RWPE1 (cell line): ENCODE data around the gene SLC36A1.

ENCODE experiments used
- CTCF ChIA-PET: fragments of 350-600 bp; sonication (Branson Sonifier 250); formaldehyde crosslinking; extraction: SDS; loops from one replicate; lab custom pipeline; 2021; lab: Yijun Ruan, JAX
- POLR2A ChIA-PET: fragments of 400-600 bp; formaldehyde crosslinking; extraction: SDS; loops from one replicate; lab custom pipeline; 2020; ENCODE audit warnings: antibody characterized with exemption; ENCODE audit not compliant: low non-redundant PET; lab: Yijun Ruan, JAX
- DNase-seq: peaks from one replicate; pipeline ENCODE4 v3.0.0; 2012; ENCODE audit warnings: low spot score
- H3K27ac ChIP-seq: fragments of 450-650 bp; 2 replicates; pipeline ENCODE4 v1.5.1; 2017
- TF ChIP-seq, protein P1 (sequence below): fragments of 450-650 bp; conservative IDR thresholded peaks from 2 replicates; pipeline ENCODE4 v1.5.1; 2017; ENCODE audit warnings: low read depth, mild to moderate bottlenecking

The SLC36A1 gene

DNA sequence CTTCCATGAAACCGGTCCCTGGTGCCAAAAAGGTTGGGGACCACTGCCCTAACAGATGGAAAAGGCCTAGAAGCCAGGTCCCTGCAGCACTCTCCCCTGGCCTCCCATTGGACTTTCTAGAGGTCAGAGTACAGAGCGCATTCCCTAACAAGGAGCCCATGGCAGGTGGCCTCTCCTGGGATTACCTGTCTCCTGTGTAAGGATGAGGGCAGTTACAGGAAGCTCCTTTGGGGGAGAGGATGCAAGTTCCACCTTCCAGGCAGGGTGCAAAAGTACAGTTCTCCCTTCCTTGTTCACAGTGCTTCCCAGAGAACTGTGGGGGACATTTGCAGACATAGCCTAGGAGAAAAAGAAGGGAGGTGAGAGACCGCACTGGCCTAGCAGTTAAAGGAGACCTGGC lies 62.4 kb downstream of the SLC36A1 start:
- no peak for DNase-seq
- ChIA-PET POLR2A (no interaction called here), CTCF (interaction anchor here (0.8 to 1.3 kb wide), 2 partner anchors 13 to 110 kb away, joined by 3 to 5 read pairs; no protein-coding TSS in a partner anchor)
- TF ChIP-seq, protein P1, sequence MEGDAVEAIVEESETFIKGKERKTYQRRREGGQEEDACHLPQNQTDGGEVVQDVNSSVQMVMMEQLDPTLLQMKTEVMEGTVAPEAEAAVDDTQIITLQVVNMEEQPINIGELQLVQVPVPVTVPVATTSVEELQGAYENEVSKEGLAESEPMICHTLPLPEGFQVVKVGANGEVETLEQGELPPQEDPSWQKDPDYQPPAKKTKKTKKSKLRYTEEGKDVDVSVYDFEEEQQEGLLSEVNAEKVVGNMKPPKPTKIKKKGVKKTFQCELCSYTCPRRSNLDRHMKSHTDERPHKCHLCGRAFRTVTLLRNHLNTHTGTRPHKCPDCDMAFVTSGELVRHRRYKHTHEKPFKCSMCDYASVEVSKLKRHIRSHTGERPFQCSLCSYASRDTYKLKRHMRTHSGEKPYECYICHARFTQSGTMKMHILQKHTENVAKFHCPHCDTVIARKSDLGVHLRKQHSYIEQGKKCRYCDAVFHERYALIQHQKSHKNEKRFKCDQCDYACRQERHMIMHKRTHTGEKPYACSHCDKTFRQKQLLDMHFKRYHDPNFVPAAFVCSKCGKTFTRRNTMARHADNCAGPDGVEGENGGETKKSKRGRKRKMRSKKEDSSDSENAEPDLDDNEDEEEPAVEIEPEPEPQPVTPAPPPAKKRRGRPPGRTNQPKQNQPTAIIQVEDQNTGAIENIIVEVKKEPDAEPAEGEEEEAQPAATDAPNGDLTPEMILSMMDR = no peak
- peak overlapping the region; percentile 71 for H3K27ac ChIP-seq

DNA sequence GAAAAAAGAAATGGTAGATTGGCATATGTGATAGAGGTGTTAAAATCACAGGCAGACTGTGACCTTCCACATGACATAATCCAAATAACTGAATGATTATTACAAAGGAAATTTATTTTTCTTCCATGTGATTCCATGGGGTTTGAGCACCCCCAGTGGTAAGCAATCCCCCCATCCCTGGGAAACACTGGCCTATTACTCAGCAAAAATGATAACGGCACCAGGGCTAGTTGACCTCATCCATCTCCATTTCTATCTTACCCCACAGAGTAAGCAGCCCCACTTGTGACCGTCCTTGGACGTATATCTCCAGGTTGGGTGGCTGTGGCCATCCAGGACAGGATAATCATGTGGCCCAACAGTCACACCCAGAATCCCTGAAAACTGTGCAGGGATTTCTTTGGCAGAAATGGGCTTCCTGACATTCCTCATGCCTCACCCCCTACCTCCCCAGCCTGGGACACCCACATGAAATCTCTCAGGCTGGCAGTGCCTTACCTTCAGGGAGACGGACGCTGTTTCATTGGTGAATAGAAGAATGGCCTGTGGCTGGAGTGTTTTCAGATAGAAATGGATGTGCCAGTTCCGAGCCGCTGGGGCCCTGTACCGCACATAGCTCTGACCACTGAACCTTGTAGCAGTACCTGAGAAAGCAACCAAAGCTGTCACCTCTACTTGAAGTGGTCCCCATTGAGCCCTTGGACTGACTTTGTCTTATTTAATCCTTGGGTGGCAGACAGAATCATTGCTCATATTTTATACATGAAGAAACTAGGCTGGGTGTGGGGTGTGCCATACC lies 69.9 kb downstream of the SLC36A1 start:
- TF ChIP-seq, protein P1 = no peak
- peak overlapping the region; percentile 33 for H3K27ac ChIP-seq
- DNase-seq = no peak
- CTCF ChIA-PET = interaction anchor here (0.8 to 1.5 kb wide), 2 partner anchors 123 to 135 kb away, joined by 3 to 4 read pairs; no protein-coding TSS in a partner anchor
- POLR2A ChIA-PET = interaction anchor here (0.7 kb wide), 1 partner anchor 516 kb away, joined by 3 read pairs; no protein-coding TSS in a partner anchor

DNA sequence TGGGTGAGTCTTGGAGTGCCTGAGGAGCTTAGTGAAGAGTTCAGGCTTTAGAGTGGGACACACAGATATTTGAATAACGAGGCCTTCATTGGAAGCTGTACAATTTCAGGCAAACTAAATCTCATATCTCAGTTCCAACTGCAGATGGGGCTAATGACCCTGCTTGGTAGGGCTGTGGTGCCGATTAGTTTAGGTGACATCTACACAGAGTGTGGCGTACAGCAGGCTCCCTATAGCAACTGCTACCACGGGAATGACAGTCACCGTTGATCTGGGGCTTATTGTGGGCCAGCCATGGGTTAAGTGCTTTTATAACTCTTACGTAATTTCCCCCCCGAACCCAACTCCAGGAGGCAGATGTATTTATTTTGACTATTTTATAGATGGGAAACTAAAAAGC lies 72.9 kb downstream of the SLC36A1 start:
- ChIA-PET CTCF (interaction anchor here (2.0 kb wide), 1 partner anchor 132 kb away, joined by 12 read pairs; no protein-coding TSS in a partner anchor), POLR2A (no interaction called here)
- TF ChIP-seq, protein P1 = no peak
- H3K27ac ChIP-seq = peak overlapping the region; percentile 18
- DNase-seq = no peak

DNA sequence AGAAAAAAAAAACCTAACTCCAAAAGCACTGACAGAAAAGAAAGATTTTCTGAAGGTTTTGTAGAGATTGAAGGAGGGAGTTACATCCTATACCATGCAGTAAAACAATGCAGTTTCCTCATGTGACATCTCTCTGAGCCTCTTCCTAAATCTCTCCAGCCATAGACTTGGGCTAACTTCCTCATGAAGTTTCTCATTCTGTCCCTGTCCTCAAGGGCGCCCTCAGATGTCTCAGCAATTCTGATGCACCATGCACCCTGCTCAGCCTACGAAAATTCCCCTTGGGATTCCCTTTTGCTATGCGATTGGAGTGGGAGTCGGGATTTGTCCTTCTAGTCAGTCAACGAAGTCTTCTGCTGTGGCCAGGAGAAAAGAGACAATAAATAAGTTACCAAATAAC lies 74.8 kb downstream of the SLC36A1 start:
- CTCF ChIA-PET = no interaction called here
- peak overlapping the region; percentile 23 for H3K27ac ChIP-seq
- TF ChIP-seq, protein P1 = no peak
- DNase-seq = no peak
- POLR2A ChIA-PET = no interaction called here

DNA sequence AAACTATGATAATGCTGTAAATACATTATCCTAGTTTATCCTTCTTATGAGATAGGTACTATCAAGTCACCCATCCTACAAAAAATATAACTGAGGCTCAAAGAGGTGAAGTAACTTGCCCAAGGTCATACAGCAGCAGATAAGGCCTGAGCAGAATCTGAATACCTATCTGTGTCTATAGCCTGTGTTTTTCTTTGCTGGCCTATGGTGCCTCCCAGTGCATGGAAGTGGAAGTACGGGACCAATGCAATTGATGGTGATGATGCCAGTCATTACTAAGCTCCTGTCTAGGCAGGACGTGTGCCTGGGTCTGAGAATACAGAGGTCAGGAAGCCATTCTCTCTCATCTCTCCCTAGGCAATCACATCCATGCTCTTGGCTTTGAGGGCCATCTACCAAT lies 75.9 kb downstream of the SLC36A1 start:
- TF ChIP-seq, protein P1 = no peak; the same call in 1 of the 2 replicates
- CTCF ChIA-PET = interaction anchor here (0.6 to 1.6 kb wide), 6 partner anchors 13 to 760 kb away, joined by 3 to 5 read pairs (median 4); no protein-coding TSS in a partner anchor
- no peak overlapping the region for H3K27ac ChIP-seq
- DNase-seq = peak; percentile 73
- POLR2A ChIA-PET = no interaction called here

DNA sequence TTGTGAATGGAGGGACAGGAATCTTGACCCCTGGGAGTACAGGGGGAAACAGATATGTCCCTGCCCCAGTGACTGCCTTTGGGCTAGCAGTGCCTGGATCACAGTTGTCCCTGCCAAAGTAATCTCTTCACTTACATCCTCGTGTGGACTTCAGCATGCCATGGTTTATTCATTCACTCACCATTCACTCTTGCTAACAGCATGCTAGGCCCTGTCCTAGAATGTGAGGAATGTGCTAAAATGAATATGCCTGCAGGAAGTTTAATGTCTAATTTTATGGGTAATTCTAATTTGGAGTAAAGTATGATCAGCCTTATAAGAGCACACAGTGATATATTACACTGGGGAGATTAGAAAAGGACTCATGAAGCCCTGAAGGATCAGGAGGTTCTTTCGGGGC lies 80.8 kb downstream of the SLC36A1 start:
- CTCF ChIA-PET = no interaction called here
- H3K27ac ChIP-seq = peak overlapping the region; percentile 40

More for the DNA sequence above, 80.8 kb downstream of the SLC36A1 start:
- no peak for DNase-seq
- TF ChIP-seq, protein P1 = no peak
- POLR2A ChIA-PET = no interaction called here
